HepG2 (cell line): ENCODE data around the gene PNLIPRP2. TPM values are rescaled to one million over a fixed set of nuclear protein-coding genes. Genes with fewer than 3 reads are reported as not detected.

Experiments used
- ATAC-seq: fragments of 200-7000 bp; cut with Tn5 transposase; 3 replicates; pipeline ENCODE4 v1.9.1; 2020; ENCODE audit warnings: mild to moderate bottlenecking, moderate library complexity
- BruUV-seq: library from RNA; stranded (reverse); fragments of 400-500 nt; replicated peaks from 2 replicates; lab custom pipeline; 2021; lab: Mats Ljungman, UMichigan
- CTCF ChIA-PET: fragments of 300-600 bp; formaldehyde crosslinking; extraction: SDS; loops from one replicate; lab custom pipeline; 2021; ENCODE audit warnings: low total read pairs, inconsistent platforms, low intra/inter-chr PET ratio; lab: Yijun Ruan, JAX
- POLR2A ChIA-PET: fragments of 350-600 bp; sonication (Branson Sonifier 250); formaldehyde crosslinking; loops from one replicate; lab custom pipeline; 2020; ENCODE audit warnings: antibody characterized with exemption, inconsistent platforms; lab: Yijun Ruan, JAX
- DNase-seq: peaks from one replicate; pipeline ENCODE4 v3.0.0-alpha.2; 2015; ENCODE audit warnings: low spot score
- FAIRE-seq: peaks from 3 replicates; lab custom pipeline; 2011; peaks lifted over from hg19 to GRCh38; lab: Jason Lieb, UNC
- H2AFZ ChIP-seq: one replicate; pipeline ENCODE4 v1.6.1; 2011; ENCODE audit warnings: low read length, inconsistent platforms
- H3K27ac ChIP-seq: fragments of 300-600 bp; 3 replicates; pipeline ENCODE4 v1.8.0; 2011; ENCODE audit warnings: mixed run types, mild to moderate bottlenecking, mixed read lengths, low read length, inconsistent platforms; ENCODE audit not compliant: insufficient read depth; ENCODE audit errors: extremely low read length
- H3K27me3 ChIP-seq, 2 experiments: fragments of 200-600 bp in 1 of 2; 2 replicates in 1 of 2; 3 replicates in 1 of 2; pipeline versions ENCODE4 v1.6.0 to v1.8.0; 2011; ENCODE audit warnings: low read length in 2 of 2, mild to moderate bottlenecking in 2 of 2, moderate library complexity in 2 of 2, inconsistent platforms in 1 of 2; ENCODE audit not compliant: insufficient read depth in 2 of 2, control insufficient read depth in 1 of 2
- H3K36me3 ChIP-seq, 2 experiments: fragments of 200-600 bp in 1 of 2; replicated peaks in 1 of 2; 2 replicates in 1 of 2; 3 replicates in 1 of 2; pipeline versions ENCODE4 v1.5.1 to v1.8.0; 2011; ENCODE audit warnings: low read length in 2 of 2, inconsistent platforms in 1 of 2; ENCODE audit not compliant: insufficient read depth in 2 of 2, control insufficient read depth in 1 of 2
- H3K4me1 ChIP-seq: 2 replicates; pipeline ENCODE4 v1.5.1; 2012; ENCODE audit warnings: low read length, inconsistent platforms; ENCODE audit not compliant: insufficient read depth
- H3K4me2 ChIP-seq: 2 replicates; pipeline ENCODE4 v1.6.0; 2011; ENCODE audit warnings: low read depth, low read length, inconsistent platforms
- H3K4me3 ChIP-seq, 3 experiments: fragments of 200-600 bp in 1 of 3; sonication (generic), shearing (Covaris generic) in 1 of 3; replicated peaks in 1 of 3; 2 replicates each; pipeline ENCODE4 v1.5.1; 2011 to 2016; ENCODE audit warnings: low read length in 3 of 3, inconsistent platforms in 2 of 3, low read depth in 2 of 3, mild to moderate bottlenecking in 2 of 3, control low read depth in 1 of 3, mixed read lengths in 1 of 3; ENCODE audit not compliant: insufficient read depth in 1 of 3
- H3K79me2 ChIP-seq: one replicate; pipeline ENCODE4 v1.6.1; 2011; ENCODE audit warnings: low read length, inconsistent platforms; ENCODE audit not compliant: insufficient read depth
- H3K9ac ChIP-seq: 2 replicates; pipeline ENCODE4 v1.6.0; 2011; ENCODE audit warnings: mild to moderate bottlenecking, low read depth, low read length, inconsistent platforms; ENCODE audit not compliant: insufficient read depth
- H3K9me3 ChIP-seq: 2 replicates; pipeline ENCODE4 v1.5.1; 2012; ENCODE audit warnings: mild to moderate bottlenecking, low read length
- H4K20me1 ChIP-seq: 2 replicates; pipeline ENCODE4 v1.6.0; 2011; ENCODE audit warnings: inconsistent platforms, mild to moderate bottlenecking, low read length, moderate library complexity; ENCODE audit not compliant: insufficient read depth
- ADNP ChIP-seq: sonication (generic); formaldehyde crosslinking; IDR thresholded peaks from 2 replicates; pipeline ENCODE4 v1.4.0; 2020; ENCODE audit warnings: missing genetic modification reagents
- EHMT2 ChIP-seq: fragments of 200-600 bp; sonication (generic); IDR thresholded peaks from 2 replicates; pipeline ENCODE4 v1.7.0; 2017; ENCODE audit warnings: antibody characterized with exemption, low read depth, low read length, borderline replicate concordance
- GTF2F1 ChIP-seq: fragments of 150-350 bp; IDR thresholded peaks from 2 replicates; pipeline ENCODE4 v1.6.1; 2014; ENCODE audit warnings: low read length
- HMG20A ChIP-seq: IDR thresholded peaks from 2 replicates; pipeline ENCODE4 v1.6.1; 2016; ENCODE audit warnings: borderline replicate concordance
- ZNF839 ChIP-seq: sonication (generic); formaldehyde crosslinking; IDR thresholded peaks from 2 replicates; pipeline ENCODE4 v1.4.0; 2020; ENCODE audit warnings: missing genetic modification reagents, mild to moderate bottlenecking, borderline replicate concordance
- ZSCAN30 ChIP-seq: sonication (generic); formaldehyde crosslinking; IDR thresholded peaks from 2 replicates; pipeline ENCODE4 v1.5.0; 2020; ENCODE audit warnings: mild to moderate bottlenecking, missing genetic modification reagents
- WGBS: methylation state at CpG from one replicate; pipeline ENCODE4 v1.1.6; 2017; ENCODE audit warnings: low lambda C conversion rate; 5-methylcytosine and 5-hydroxymethylcytosine counted together
- in situ Hi-C: cut with HindIII; loops from 2 replicates; pipeline ENCODE4 v1.10.0; 2017; ENCODE audit warnings: low pct_unique_long_range_greater_than_20kb; ENCODE audit not compliant: extremely low pct_ligation_motif_present
- intact Hi-C: fragments of 100-400 bp; cut with micrococcal nuclease; formaldehyde crosslinking; loops from one replicate; pipeline ENCODE4 v1.10.0; 2022; ENCODE audit not compliant: unreplicated experiment
- polyA plus RNA-seq, 8 experiments: library from polyadenylated mRNA; depleted of rRNA in 3 of 8; stranded (reverse) in 7 of 8; unstranded in 1 of 8; fragments of >200 nt; fragmentation: Illumina TruSeq in 4 of 8; extraction: Trizol in 4 of 8; gene quantifications; 2 replicates each; pipeline versions ENCODE4 v1.2.1 to v1.2.3, GENCODE V29; 2011 to 2016; ENCODE audit warnings: low read depth in 4 of 8, missing spikeins in 1 of 8, mixed read lengths in 1 of 8; ENCODE audit not compliant: insufficient read depth in 1 of 8
- total RNA-seq, 5 experiments: library from RNA; depleted of rRNA; stranded (reverse); fragments of >200 nt; fragmentation: Illumina TruSeq; extraction: Trizol; gene quantifications; 2 replicates each; pipeline ENCODE4 v1.2.3, GENCODE V29; 2016; ENCODE audit warnings: low read depth in 1 of 5
- TF ChIP-seq, protein P1 (sequence below): sonication (generic); formaldehyde crosslinking; IDR thresholded peaks from 2 replicates; pipeline ENCODE4 v1.4.0; 2020; ENCODE audit warnings: missing genetic modification reagents, borderline replicate concordance
- TF ChIP-seq, protein P2 (sequence below): sonication (generic); formaldehyde crosslinking; conservative IDR thresholded peaks from 2 replicates; pipeline ENCODE4 v1.8.0; 2022; ENCODE audit warnings: missing genetic modification reagents
- TF ChIP-seq, protein P3 (sequence below): sonication (generic); formaldehyde crosslinking; IDR thresholded peaks from 2 replicates; pipeline ENCODE4 v1.5.1; 2020; ENCODE audit warnings: mild to moderate bottlenecking, missing genetic modification reagents, borderline replicate concordance

Gene PNLIPRP2
- total and polyA plus RNA-seq, 2 of the 13 experiments (the other 11 are each of a cell fraction or from before 2014, with no cell fraction given) = 0.21 to 0.97 TPM

DNA sequence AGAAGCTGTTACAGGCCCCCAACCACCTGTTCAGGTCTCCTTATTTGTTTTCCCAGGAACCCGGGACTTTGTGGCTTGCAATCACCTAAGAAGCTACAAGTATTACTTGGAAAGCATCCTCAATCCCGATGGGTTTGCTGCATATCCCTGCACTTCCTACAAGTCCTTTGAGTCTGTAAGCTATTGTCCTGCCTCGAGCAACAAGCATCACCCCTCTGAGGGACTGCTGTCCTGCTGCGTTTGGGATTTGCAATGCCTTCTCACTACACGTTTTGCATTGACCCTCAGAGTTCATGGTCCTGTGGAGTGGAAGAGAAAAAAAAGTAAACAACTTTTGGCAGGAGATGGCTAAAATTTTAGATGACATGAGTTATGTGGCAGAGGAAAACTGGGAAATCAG is 20.8 kb upstream of the PNLIPRP2 start:
- no peak for FAIRE-seq
- in situ Hi-C loops (no loop called here), intact Hi-C loops (no loop called here)
- H4K20me1 ChIP-seq = no peaks in the 10 kb centered on the region
- ATAC-seq = no peak
- H2AFZ ChIP-seq = no peak overlapping the region
- TF ChIP-seq, protein P1, sequence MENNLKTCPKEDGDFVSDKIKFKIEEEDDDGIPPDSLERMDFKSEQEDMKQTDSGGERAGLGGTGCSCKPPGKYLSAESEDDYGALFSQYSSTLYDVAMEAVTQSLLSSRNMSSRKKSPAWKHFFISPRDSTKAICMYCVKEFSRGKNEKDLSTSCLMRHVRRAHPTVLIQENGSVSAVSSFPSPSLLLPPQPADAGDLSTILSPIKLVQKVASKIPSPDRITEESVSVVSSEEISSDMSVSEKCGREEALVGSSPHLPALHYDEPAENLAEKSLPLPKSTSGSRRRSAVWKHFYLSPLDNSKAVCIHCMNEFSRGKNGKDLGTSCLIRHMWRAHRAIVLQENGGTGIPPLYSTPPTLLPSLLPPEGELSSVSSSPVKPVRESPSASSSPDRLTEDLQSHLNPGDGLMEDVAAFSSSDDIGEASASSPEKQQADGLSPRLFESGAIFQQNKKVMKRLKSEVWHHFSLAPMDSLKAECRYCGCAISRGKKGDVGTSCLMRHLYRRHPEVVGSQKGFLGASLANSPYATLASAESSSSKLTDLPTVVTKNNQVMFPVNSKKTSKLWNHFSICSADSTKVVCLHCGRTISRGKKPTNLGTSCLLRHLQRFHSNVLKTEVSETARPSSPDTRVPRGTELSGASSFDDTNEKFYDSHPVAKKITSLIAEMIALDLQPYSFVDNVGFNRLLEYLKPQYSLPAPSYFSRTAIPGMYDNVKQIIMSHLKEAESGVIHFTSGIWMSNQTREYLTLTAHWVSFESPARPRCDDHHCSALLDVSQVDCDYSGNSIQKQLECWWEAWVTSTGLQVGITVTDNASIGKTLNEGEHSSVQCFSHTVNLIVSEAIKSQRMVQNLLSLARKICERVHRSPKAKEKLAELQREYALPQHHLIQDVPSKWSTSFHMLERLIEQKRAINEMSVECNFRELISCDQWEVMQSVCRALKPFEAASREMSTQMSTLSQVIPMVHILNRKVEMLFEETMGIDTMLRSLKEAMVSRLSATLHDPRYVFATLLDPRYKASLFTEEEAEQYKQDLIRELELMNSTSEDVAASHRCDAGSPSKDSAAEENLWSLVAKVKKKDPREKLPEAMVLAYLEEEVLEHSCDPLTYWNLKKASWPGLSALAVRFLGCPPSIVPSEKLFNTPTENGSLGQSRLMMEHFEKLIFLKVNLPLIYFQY (CRISPR knock-in tag) = no peak
- TF ChIP-seq GTF2F1 = no peak
- no peak for TF ChIP-seq ZNF839
- TF ChIP-seq, protein P2, sequence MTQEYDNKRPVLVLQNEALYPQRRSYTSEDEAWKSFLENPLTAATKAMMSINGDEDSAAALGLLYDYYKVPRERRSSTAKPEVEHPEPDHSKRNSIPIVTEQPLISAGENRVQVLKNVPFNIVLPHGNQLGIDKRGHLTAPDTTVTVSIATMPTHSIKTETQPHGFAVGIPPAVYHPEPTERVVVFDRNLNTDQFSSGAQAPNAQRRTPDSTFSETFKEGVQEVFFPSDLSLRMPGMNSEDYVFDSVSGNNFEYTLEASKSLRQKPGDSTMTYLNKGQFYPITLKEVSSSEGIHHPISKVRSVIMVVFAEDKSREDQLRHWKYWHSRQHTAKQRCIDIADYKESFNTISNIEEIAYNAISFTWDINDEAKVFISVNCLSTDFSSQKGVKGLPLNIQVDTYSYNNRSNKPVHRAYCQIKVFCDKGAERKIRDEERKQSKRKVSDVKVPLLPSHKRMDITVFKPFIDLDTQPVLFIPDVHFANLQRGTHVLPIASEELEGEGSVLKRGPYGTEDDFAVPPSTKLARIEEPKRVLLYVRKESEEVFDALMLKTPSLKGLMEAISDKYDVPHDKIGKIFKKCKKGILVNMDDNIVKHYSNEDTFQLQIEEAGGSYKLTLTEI (CRISPR knock-in tag) = no peak
- TF ChIP-seq, protein P3, sequence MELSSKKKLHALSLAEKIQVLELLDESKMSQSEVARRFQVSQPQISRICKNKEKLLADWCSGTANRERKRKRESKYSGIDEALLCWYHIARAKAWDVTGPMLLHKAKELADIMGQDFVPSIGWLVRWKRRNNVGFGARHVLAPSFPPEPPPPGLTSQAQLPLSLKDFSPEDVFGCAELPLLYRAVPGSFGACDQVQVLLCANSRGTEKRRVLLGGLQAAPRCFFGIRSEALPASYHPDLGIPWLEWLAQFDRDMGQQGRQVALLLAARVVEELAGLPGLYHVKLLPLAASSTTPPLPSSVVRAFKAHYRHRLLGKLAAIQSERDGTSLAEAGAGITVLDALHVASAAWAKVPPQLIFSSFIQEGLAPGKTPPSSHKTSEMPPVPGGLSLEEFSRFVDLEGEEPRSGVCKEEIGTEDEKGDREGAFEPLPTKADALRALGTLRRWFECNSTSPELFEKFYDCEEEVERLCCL (CRISPR knock-in tag) = no peak
- TF ChIP-seq ZSCAN30 = no peak
- no peak for TF ChIP-seq EHMT2
- TF ChIP-seq HMG20A (CRISPR knock-in tag) = no peak
- no peak for TF ChIP-seq ADNP (CRISPR knock-in tag)
- no peaks in the 10 kb centered on the region for H3K79me2 ChIP-seq
- ChIA-PET POLR2A (no interaction called here), CTCF (no interaction called here)
- BruUV-seq = no TSS peak
- H3K9ac ChIP-seq = no peak overlapping the region
- no peak for DNase-seq
- H3K4me3 ChIP-seq = no peak overlapping the region
- H3K27me3 ChIP-seq = peaks cover 1 to 12% of the 10 kb centered on the region in 2 experiments; a peak in 3 of 5 replicates
- no peaks in the 10 kb centered on the region for H3K9me3 ChIP-seq
- no peak overlapping the region for H3K4me2 ChIP-seq
- no peak overlapping the region for H3K27ac ChIP-seq
- WGBS = 1% methylated on average over 5 of the region's 5 CpGs
- H3K36me3 ChIP-seq = no peaks in the 10 kb centered on the region
- H3K4me1 ChIP-seq = no peaks in the 10 kb centered on the region
